GM08714 (cell line): ENCODE results near the gene HOXB4.

Experiments used
- H3K4me3 ChIP-seq: fragments of 200-500 bp; sonication (Bioruptor generic); 2 replicates; pipeline ENCODE4 v1.5.1; 2014; ENCODE audit warnings: mild to moderate bottlenecking, low read length, inconsistent platforms
- ZNF274 ChIP-seq: IDR thresholded peaks from 2 replicates; pipeline ENCODE4 v1.6.1; 2012; ENCODE audit warnings: mild to moderate bottlenecking, low read depth, low read length

Gene HOXB4

GRCh38 chr17:48577946-48578615, at the start of gene HOXB4:
TSS of gene HOXB4 (minus strand) at chr17:48578350. CDS start at chr17:48578319, 31 bp downstream.
- H3K4me3 ChIP-seq, result peak within 1 kb of the TSS; percentile 79
- no peak for TF ChIP-seq ZNF274

GRCh38 chr17:48627118-48627597, 49.0 kb upstream of the HOXB4 start:
- TF ChIP-seq ZNF274, result no peak
- H3K4me3 ChIP-seq, result no peak overlapping the region

GRCh38 chr17:48626245-48627117, 48.3 kb upstream of the HOXB4 start, which contains the start of gene HOXB9:
TSS of gene HOXB9 (minus strand) at chr17:48626358. CDS start at chr17:48626269, 89 bp downstream.
- no peak for TF ChIP-seq ZNF274
- peak within 1 kb of the TSS; percentile 54 for H3K4me3 ChIP-seq

GRCh38 chr17:48625495-48626244, 47.5 kb upstream of the HOXB4 start:
- H3K4me3 ChIP-seq, result peak overlapping the region; percentile 54
- no peak for TF ChIP-seq ZNF274

- H3K4me3 ChIP-seq, result peak overlapping the region; percentile 54
- TF ChIP-seq ZNF274, result no peak
These were observed 46.7 kb upstream of the HOXB4 start for GRCh38 chr17:48624544-48625494.

GRCh38 chr17:48624118-48624517, 46.0 kb upstream of the HOXB4 start:
- TF ChIP-seq ZNF274, result no peak
- H3K4me3 ChIP-seq, result no peak overlapping the region

- TF ChIP-seq ZNF274, result no peak
- H3K4me3 ChIP-seq, result no peak overlapping the region
These were observed 45.4 kb upstream of the HOXB4 start for GRCh38 chr17:48623583-48623982.

- TF ChIP-seq ZNF274, result no peak
- no peak overlapping the region for H3K4me3 ChIP-seq
These were observed 44.7 kb upstream of the HOXB4 start for GRCh38 chr17:48622857-48623256.

GRCh38 chr17:48621410-48622392, 43.6 kb upstream of the HOXB4 start:
- no peak overlapping the region for H3K4me3 ChIP-seq
- TF ChIP-seq ZNF274, result no peak

GRCh38 chr17:48620461-48621139, 42.5 kb upstream of the HOXB4 start:
- no peak overlapping the region for H3K4me3 ChIP-seq
- no peak for TF ChIP-seq ZNF274

- no peak overlapping the region for H3K4me3 ChIP-seq
- TF ChIP-seq ZNF274, result no peak
These were observed 41.8 kb upstream of the HOXB4 start for GRCh38 chr17:48619826-48620449.
